B cell (primary cell): Measurements from ENCODE around the gene SKP1. TPM values are rescaled to one million over a fixed set of nuclear protein-coding genes. Genes with fewer than 3 reads are reported as not detected.

ENCODE experiments used
- ATAC-seq: fragments of 200-7000 bp; cut with Tn5 transposase; one replicate; pipeline ENCODE4 v1.10.0; 2021; ENCODE audit warnings: low read depth, mild to moderate bottlenecking, moderate number of reproducible peaks, moderate library complexity
- CTCF ChIA-PET: fragments of 350-600 bp; sonication (Branson Sonifier 250); formaldehyde crosslinking; loops from one replicate; lab custom pipeline; 2021; ENCODE audit warnings: antibody characterized with exemption, inconsistent platforms; lab: Charles Lee
- POLR2A ChIA-PET: fragments of 350-600 bp; sonication (Branson Sonifier 250); formaldehyde crosslinking; loops from one replicate; lab custom pipeline; 2021; ENCODE audit warnings: antibody characterized with exemption; lab: Charles Lee
- DNase-seq: peaks from one replicate; pipeline ENCODE4 v3.0.0; 2013
- H2AFZ ChIP-seq: 2 replicates; pipeline ENCODE4 v1.6.1; 2012; ENCODE audit warnings: mild to moderate bottlenecking, low read depth, low read length; ENCODE audit not compliant: insufficient read depth, poor library complexity, severe bottlenecking
- H3K27ac ChIP-seq, 2 donors: 1 replicate in 1 of 2; 2 replicates in 1 of 2; pipeline ENCODE4 v1.5.1; 2012 to 2013; ENCODE audit warnings: low read length in 2 of 2, mild to moderate bottlenecking in 2 of 2, moderate library complexity in 1 of 2
- H3K27me3 ChIP-seq, 4 experiments: fragments of 200-600 bp in 1 of 4; sonication (generic) in 1 of 4; replicated peaks in 1 of 4; 1 replicate in 2 of 4; 2 replicates in 2 of 4; pipeline versions ENCODE4 v1.6.1 to v1.7.0; 2013 to 2016; ENCODE audit warnings: low read length in 3 of 4, mild to moderate bottlenecking in 2 of 4, mixed read lengths in 1 of 4, moderate library complexity in 1 of 4; ENCODE audit not compliant: insufficient read depth in 4 of 4, control insufficient read depth in 3 of 4; ENCODE audit errors: control extremely low read depth in 1 of 4
- H3K36me3 ChIP-seq, 2 experiments: replicated peaks in 1 of 2; 1 replicate in 1 of 2; 2 replicates in 1 of 2; pipeline versions ENCODE4 v1.6.1 to v1.7.1; 2013; ENCODE audit warnings: low read length in 1 of 2; ENCODE audit not compliant: insufficient read depth in 2 of 2, control insufficient read depth in 1 of 2; ENCODE audit errors: control extremely low read depth in 1 of 2, extremely low read depth in 1 of 2
- H3K4me1 ChIP-seq, 2 donors: fragments of 200-600 bp in 1 of 2; sonication (generic) in 1 of 2; 1 replicate in 1 of 2; 2 replicates in 1 of 2; pipeline versions ENCODE4 v1.5.1 to v1.6.1; 2013 to 2017; ENCODE audit warnings: low read length in 2 of 2; ENCODE audit not compliant: control insufficient read depth in 2 of 2, insufficient read depth in 2 of 2
- H3K4me2 ChIP-seq: replicated peaks from 2 replicates; pipeline ENCODE3; 2012; ENCODE audit warnings: mild to moderate bottlenecking, low read depth, low read length; ENCODE audit not compliant: poor library complexity, severe bottlenecking
- H3K4me3 ChIP-seq, 5 experiments: fragments of 200-600 bp in 1 of 5; sonication (generic) in 1 of 5; 1 replicate in 3 of 5; 2 replicates in 2 of 5; pipeline versions ENCODE4 v1.5.1 to v1.7.0; 2011 to 2016; ENCODE audit warnings: low read length in 4 of 5, mild to moderate bottlenecking in 4 of 5, low read depth in 2 of 5, control low read depth in 1 of 5, moderate library complexity in 1 of 5; ENCODE audit not compliant: insufficient read depth in 1 of 5; ENCODE audit errors: control extremely low read depth in 1 of 5, extremely low read depth in 1 of 5
- H3K79me2 ChIP-seq: fragments of 200-600 bp; sonication (generic); one replicate; pipeline ENCODE4 v1.6.0; 2016; ENCODE audit warnings: low read length; ENCODE audit not compliant: control insufficient read depth, insufficient read depth
- H3K9ac ChIP-seq: fragments of 200-600 bp; sonication (generic); 2 replicates; pipeline ENCODE4 v1.6.1; 2017; ENCODE audit warnings: mild to moderate bottlenecking, low read length, moderate library complexity
- H3K9me3 ChIP-seq, 3 donors: one replicate each; pipeline versions ENCODE4 v1.6.1 to v1.7.1; 2013; ENCODE audit warnings: low read length in 2 of 3; ENCODE audit not compliant: control insufficient read depth in 2 of 3, insufficient read depth in 1 of 3; ENCODE audit errors: control extremely low read depth in 1 of 3
- H4K20me1 ChIP-seq: 2 replicates; pipeline ENCODE4 v1.6.0; 2012; ENCODE audit warnings: mild to moderate bottlenecking, low read length; ENCODE audit not compliant: insufficient read depth, control insufficient read depth, poor library complexity, severe bottlenecking
- H3K27ac Mint-ChIP-seq: one replicate; pipeline ENCODE4 v1.8.0; 2021; ENCODE audit warnings: mixed read lengths
- H3K27me3 Mint-ChIP-seq: one replicate; pipeline ENCODE4 v1.8.0; 2021; ENCODE audit warnings: mixed read lengths
- H3K4me1 Mint-ChIP-seq: one replicate; pipeline ENCODE4 v1.8.0; 2021; ENCODE audit warnings: mixed read lengths
- H3K4me3 Mint-ChIP-seq: one replicate; pipeline ENCODE4 v1.8.0; 2021; ENCODE audit warnings: mixed read lengths
- H3K9me3 Mint-ChIP-seq: one replicate; pipeline ENCODE4 v1.8.0; 2022; ENCODE audit warnings: mixed read lengths; ENCODE audit not compliant: insufficient read depth
- CTCF ChIP-seq: fragments of 200-600 bp; IDR thresholded peaks from one replicate; pipeline ENCODE4 v1.8.0; 2022; ENCODE audit warnings: antibody characterized with exemption, mild to moderate bottlenecking
- EZH2 ChIP-seq: IDR thresholded peaks from 2 replicates; pipeline ENCODE4 v1.6.1; 2012; ENCODE audit warnings: borderline replicate concordance, low read depth, mild to moderate bottlenecking, moderate library complexity, low read length; ENCODE audit not compliant: insufficient read depth, poor library complexity, severe bottlenecking
- WGBS: methylation state at CpG from one replicate; pipeline ENCODE4 v1.1.5; 2013; ENCODE audit warnings: missing lambda C conversion rate; ENCODE audit not compliant: insufficient coverage; 5-methylcytosine and 5-hydroxymethylcytosine counted together
- intact Hi-C: fragments of 100-400 bp; cut with micrococcal nuclease; formaldehyde crosslinking; loops from one replicate; pipeline ENCODE4 v1.10.0; 2022
- polyA plus RNA-seq: library from polyadenylated mRNA; depleted of rRNA; stranded (reverse); fragments of >200 nt; gene quantifications from 2 replicates; pipeline ENCODE4 v1.2.3, GENCODE V29; 2012
- total RNA-seq, 2 donors: library from RNA; stranded (reverse); fragments of 120-200 nt in 1 of 2; gene quantifications; 1 replicate in 1 of 2; 2 replicates in 1 of 2; pipeline versions ENCODE4 v1.2.3 to v1.2.4, GENCODE V29; 2013 to 2022

The SKP1 gene
- total and polyA plus RNA-seq, 2 donors (not counting 1 experiment from before 2014, with no cell fraction given), result 108 to 186 TPM

GRCh38 chr5:134133188-134133994, 43.4 kb downstream of the SKP1 start:
- peak overlapping the region; percentile 57 for H3K4me2 ChIP-seq
- no peaks in the 10 kb centered on the region for H3K27me3 Mint-ChIP-seq
- H3K27me3 ChIP-seq, result no peaks in the 10 kb centered on the region
- H3K27ac ChIP-seq, result peak overlapping the region; percentile 36 to 81
- WGBS, result 93% methylated on average over 9 of the region's 9 CpGs
- CTCF ChIA-PET, result interaction anchor here (5.0 to 25.7 kb wide), 2 partner anchors 13 to 94 kb away, joined by 21 to 644 read pairs; no protein-coding TSS in a partner anchor
- H3K79me2 ChIP-seq, result peaks cover 29% of the 10 kb centered on the region
- no peaks in the 10 kb centered on the region for H3K9me3 ChIP-seq
- H3K9me3 Mint-ChIP-seq, result no peaks in the 10 kb centered on the region
- H4K20me1 ChIP-seq, result peaks cover 20% of the 10 kb centered on the region
- H3K36me3 ChIP-seq, result peaks cover 0 to 30% of the 10 kb centered on the region in 2 experiments
- no peak overlapping the region for H2AFZ ChIP-seq
- POLR2A ChIA-PET, result interaction anchor here (0.5 to 2.0 kb wide), 2 partner anchors 19 to 31 kb away, joined by 3 to 4 read pairs; partner anchors contain the start of gene TCF7
- intact Hi-C loops, result loop anchor here (2.0 kb wide), 1 partner anchor 19 kb away; the partner anchor contains the start of gene TCF7
- ATAC-seq (no peak), DNase-seq (peak; percentile 21)
- peak overlapping the region; percentile 64 for H3K4me3 Mint-ChIP-seq
- peaks cover 22 to 61% of the 10 kb centered on the region in 2 donors for H3K4me1 ChIP-seq
- TF ChIP-seq CTCF (no peak), EZH2 (no peak)
- H3K9ac ChIP-seq, result no peak overlapping the region
- H3K27ac Mint-ChIP-seq, result peak overlapping the region; percentile 89
- no peak overlapping the region for H3K4me3 ChIP-seq
- H3K4me1 Mint-ChIP-seq, result peaks cover 52% of the 10 kb centered on the region
